ENCODE data around the gene CHAF1B.
A peak's percentile ranks its signal among the peaks of the same experiment; 100 is the strongest.

CHAF1B gene

DNA sequence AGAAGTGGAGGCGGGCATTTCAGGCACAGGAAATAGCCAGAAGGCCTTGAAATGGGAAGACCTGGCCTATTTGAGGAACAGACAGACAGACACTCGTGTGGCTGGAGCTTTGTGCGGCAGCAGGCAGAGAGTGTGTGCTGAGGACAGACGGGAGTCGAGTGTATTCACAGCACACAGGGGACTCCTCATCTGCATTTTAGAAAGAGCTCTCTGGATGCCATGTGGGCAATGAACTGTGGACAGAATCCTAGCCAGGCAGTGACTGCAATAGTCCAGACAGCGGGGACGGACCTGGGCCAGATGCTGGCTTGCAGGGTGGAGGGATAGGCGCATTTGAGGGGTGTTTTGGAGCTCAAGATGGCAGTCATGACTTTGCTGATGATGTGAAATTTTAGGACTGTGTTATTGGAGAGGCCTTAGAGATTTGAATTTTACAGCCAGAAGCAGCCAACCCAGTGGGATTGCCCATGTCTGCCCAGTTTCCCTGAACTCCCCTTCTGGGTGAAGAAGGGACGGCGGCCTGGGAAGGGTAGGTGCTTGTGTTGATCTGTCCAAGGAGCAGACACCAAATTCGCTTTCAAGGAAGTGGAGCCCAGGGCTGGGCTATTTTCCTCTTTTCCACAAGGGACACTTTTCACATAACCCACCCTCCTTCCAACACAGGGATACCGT, 43.7 kb downstream of the CHAF1B start:
- no peak for DNase-seq

GRCh38 chr21:36429947-36430546, 44.9 kb downstream of the CHAF1B start:
- DNase-seq = peak; percentile 74

DNA sequence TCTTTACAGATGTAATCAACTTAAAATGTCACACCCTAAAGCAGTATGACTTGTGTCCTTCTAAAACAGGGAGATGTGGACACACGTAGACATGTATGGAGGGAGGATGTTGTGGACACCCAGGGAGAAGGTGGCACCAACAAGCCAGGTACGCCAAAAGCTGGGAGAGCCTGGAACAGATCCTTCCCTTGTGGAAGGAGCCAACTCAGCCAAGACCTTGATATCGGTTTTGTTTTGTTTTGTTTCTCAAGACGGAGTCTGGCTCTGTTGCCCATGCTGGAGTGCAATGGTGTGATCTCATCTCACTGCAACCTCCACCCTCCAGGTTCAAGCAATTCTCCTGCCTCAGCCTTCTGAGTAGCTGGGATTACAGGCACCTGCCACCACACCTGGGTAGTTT, 45.6 kb downstream of the CHAF1B start:
- DNase-seq = no peak

GRCh38 chr21:36431252-36431651, 46.1 kb downstream of the CHAF1B start:
- no peak for DNase-seq

DNA sequence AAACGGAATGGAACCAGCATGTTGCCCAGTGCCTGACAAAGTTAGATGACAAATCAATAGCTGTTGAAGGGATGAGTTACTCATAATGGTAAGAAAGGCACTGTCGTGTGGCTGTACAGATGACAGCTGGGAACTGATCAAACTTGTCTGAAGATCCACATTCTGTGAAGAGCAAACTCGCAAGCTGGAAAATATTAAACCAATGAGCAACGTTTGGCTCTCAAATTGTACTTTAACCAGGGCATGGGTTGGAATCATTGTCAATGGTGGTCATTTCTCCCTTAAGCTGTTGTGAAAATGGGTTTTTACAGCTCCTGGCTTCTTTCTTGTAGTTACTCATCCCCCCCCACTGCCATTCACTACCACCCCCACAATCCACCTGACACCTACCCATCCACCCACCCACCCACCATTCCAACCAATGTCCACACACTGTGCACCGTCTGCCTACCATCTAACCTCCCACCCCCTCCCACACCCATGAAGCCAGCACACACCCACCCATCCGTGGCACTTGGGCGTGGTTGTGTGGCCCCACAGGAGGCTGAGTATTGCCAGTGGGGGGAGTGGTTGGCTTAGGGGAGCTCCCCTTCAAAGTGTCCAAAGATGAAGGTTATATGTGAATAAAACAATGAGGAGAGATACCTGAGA, 48.0 kb downstream of the CHAF1B start:
- DNase-seq = no peak

DNA sequence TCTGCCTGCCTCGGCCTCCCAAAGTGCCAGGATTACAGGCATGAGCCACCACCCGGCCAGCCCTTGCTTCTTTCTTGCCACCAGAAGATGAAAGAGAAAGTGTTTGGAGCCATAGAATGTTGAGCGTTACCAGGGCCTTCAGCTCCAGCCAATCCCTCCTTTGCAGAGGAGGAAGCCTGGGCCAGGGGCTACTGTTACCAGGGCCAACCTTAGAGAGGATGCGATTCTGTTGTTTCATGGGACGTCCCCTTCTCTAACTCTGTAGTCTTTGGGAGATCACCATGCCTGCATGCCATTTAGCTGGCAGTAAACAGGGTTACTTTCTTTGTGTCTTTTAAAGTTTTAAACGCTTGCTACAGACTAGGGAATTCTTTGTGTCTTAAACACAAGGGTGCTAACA, 49.0 kb downstream of the CHAF1B start:
- no peak for DNase-seq

DNA sequence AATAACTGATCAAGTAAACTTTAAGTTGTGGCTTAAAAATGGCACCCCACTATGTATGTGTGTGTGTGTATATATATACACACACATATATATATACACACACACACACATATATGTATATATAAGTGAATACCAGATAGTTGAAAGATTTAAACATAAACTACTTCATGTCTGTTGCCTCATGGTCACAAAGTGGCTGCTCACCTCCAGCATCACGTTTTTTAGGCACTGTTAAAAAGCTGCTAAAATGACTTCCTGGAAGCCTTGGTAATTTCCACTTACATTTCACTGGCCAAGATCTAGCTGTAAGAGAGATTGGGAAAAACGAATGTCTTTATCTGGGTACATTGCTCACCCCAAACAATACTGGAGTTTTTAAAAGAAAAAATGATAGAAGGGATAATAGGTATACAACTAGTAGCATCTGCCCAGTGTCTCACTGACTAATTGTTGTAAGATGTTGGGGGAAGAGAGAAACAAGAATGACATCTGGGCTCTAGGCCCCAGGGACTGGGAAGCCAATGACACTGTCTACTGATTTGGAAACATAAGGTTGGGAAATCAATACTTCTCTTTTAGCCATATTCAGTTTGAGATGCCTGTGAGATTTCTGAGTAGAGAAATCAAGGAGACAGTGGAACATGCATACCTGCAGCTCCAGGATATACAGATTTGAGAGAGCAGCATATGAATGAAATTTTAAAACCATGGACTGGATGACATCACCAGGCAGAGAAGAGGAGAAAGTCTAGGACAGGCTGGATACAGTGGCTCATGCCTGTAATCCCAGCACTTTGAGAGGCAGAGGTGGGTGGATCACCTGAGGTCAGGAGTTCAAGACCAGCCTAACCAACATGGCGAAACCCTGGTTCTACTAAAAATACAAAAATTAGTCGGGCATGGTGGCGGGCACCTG, 51.9 kb downstream of the CHAF1B start:
- no peak for DNase-seq

- DNase-seq = no peak
Measured at GRCh38 chr21:36437745-36438128, 52.5 kb downstream of the CHAF1B start.

- DNase-seq = no peak
Measured at GRCh38 chr21:36441715-36442114, 56.5 kb downstream of the CHAF1B start.

GRCh38 chr21:36446301-36446700, 61.1 kb downstream of the CHAF1B start:
- no peak for DNase-seq

DNA sequence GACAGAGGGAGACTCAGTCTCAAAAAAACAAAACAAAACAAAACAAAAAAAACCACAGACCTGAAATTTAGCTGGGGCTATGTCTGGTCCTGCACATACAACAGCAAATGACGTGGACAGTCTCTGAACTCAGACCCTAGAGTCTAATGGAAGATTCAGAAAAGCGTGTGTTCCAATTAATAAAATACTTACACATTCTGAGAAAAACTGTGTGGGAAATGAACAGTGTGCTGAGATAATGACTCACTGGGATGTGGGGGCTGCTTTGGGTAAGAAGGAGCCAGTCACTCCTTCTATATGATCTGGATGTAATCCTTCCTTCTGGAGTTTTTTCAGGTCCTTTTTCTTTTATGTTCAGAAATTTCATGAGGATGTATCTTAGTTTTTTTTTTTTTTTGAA, 65.3 kb downstream of the CHAF1B start:
- DNase-seq = no peak

- DNase-seq = no peak
Measured at GRCh38 chr21:36451506-36451905, 66.3 kb downstream of the CHAF1B start.

GRCh38 chr21:36452281-36452825, 67.2 kb downstream of the CHAF1B start:
- DNase-seq = no peak

DNA sequence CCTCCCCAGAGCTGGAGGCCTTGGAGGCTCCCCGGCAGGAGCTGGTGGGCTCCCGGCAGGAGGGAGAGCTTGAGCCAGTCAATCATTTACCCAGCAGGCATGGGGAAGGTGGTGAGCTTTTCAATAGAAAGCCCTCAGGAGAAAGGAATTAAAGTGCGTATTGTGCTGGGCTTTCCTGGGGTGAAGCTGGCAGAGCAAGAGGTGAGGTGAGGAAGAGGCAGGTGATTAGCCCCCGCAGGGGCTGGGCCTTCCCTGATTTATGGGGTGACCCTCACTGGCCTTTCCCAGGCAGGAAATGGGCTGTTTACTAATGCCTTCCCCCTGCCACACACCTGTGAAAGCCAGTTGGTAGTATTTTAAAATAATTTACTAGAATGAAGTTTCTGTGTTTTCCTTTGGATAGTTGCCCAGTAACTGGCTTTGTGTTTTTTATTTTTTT, 68.9 kb downstream of the CHAF1B start:
- DNase-seq = no peak

DNA sequence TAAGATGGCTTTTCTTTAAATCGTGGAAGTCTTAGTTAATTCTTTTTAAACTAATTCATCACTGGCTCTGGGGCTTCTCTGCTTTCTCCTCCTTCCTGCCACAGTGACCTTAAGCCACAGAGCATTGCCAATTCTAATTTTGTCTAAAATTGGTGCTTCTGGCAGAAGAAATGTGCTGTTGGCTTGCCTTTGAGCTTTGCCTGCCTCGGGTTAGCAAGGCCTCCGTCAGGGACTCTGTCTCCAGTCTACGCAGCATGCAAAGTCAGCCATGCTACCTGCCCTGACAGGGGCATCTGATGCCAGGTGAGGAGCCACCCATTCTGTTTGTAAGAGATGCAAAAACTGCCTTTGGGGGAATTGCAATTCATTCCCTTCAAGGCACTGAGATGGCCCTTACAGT, 69.5 kb downstream of the CHAF1B start:
- no peak for DNase-seq

GRCh38 chr21:36456729-36457414, 71.7 kb downstream of the CHAF1B start:
- no peak for DNase-seq

- DNase-seq = no peak
Measured at GRCh38 chr21:36459098-36459497, 73.9 kb downstream of the CHAF1B start.

DNA sequence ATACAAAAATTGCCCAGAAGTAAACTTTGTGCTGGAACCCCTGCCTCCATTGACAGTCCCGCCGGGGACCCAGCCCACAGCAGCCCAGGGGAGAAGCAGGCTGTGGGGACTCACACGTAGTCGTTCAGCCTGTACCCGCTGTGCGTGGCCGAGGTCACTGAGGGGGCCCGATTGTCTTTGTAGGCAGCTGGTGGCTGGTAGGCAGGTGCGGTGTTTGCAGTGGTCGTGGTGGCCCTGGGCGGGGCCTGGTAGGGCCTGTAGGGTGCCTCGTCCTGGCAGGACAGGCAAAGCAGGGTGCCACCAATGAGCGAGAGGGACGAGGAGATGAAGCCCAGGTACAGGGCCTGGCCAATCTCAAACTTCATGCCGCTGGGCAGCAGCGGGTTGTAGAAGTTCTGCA, 75.7 kb downstream of the CHAF1B start:
- DNase-seq = no peak

- no peak for DNase-seq
Measured at GRCh38 chr21:36461277-36461917, 76.2 kb downstream of the CHAF1B start.

GRCh38 chr21:36461918-36462486, 76.8 kb downstream of the CHAF1B start:
- no peak for DNase-seq

GRCh38 chr21:36463204-36463603, 78.0 kb downstream of the CHAF1B start:
- no peak for DNase-seq

GRCh38 chr21:36463991-36464390, 78.8 kb downstream of the CHAF1B start:
- DNase-seq = no peak
